HCT116 (cell line): ENCODE results near the gene CIB4. TPM values are rescaled to one million over a fixed set of nuclear protein-coding genes. Genes with fewer than 3 reads are reported as not detected.

Experiments
- ATAC-seq: fragments of 200-7000 bp; cut with Tn5 transposase; 2 replicates; pipeline ENCODE4 v1.9.1; 2020; ENCODE audit warnings: mild to moderate bottlenecking, moderate library complexity
- Bru-seq: library from RNA; stranded (reverse); fragments of 400-500 nt; gene quantifications from one replicate; lab custom pipeline; 2021; lab: Mats Ljungman, UMichigan
- BruChase-seq, 2 experiments: library from RNA; stranded (reverse); fragments of 400-500 nt; gene quantifications; one replicate each; lab custom pipeline; 2021; lab: Mats Ljungman, UMichigan
- BruUV-seq: library from RNA; stranded (reverse); fragments of 400-500 nt; replicated peaks from 2 replicates; lab custom pipeline; 2021; lab: Mats Ljungman, UMichigan
- CTCF ChIA-PET: fragments of 300-600 bp; sonication (Branson Sonifier 250); formaldehyde crosslinking; loops from one replicate; lab custom pipeline; 2021; ENCODE audit warnings: antibody characterized with exemption; lab: Charles Lee
- POLR2A ChIA-PET: fragments of 300-600, 350-600 bp; sonication (Branson Sonifier 250); formaldehyde crosslinking; loops from one replicate; lab custom pipeline; 2021; ENCODE audit warnings: antibody characterized with exemption; lab: Charles Lee
- RAD21 ChIA-PET, 2 experiments: fragments of 300-600 bp; sonication (Branson Sonifier 250); formaldehyde crosslinking; loops; one replicate each; lab custom pipeline; 2023; ENCODE audit warnings: low total read pairs in 2 of 2; ENCODE audit not compliant: uncharacterized antibody in 2 of 2, unreplicated experiment in 2 of 2, low non-redundant PET in 1 of 2; lab: Charles Lee
- DNase-seq: peaks from one replicate; pipeline ENCODE4 v3.0.0-alpha.2; 2010; ENCODE audit warnings: low read depth, low spot score
- H2AFZ ChIP-seq: fragments of 200-600 bp; shearing (Covaris generic), sonication (generic); 2 replicates; pipeline ENCODE4 v1.6.1; 2017; ENCODE audit warnings: low read depth, mixed run types, mixed read lengths, antibody characterized with exemption, low read length; ENCODE audit not compliant: poor library complexity, severe bottlenecking
- H3K27ac ChIP-seq: 2 replicates; pipeline ENCODE4 v1.5.1; 2012; ENCODE audit warnings: low read depth, low read length
- H3K27me3 ChIP-seq: fragments of 200-600 bp; sonication (generic); 2 replicates; pipeline ENCODE4 v1.6.1; 2016; ENCODE audit warnings: mixed run types, low read length, mixed read lengths; ENCODE audit not compliant: insufficient read depth
- H3K36me3 ChIP-seq, 2 experiments: fragments of 200-500 bp in 1 of 2; fragments of 200-600 bp in 1 of 2; sonication (Bioruptor generic) in 1 of 2; sonication (generic) in 1 of 2; 2 replicates each; pipeline versions ENCODE4 v1.5.1 to v1.6.1; 2014 to 2016; ENCODE audit warnings: low read length in 2 of 2, inconsistent platforms in 1 of 2, mixed read lengths in 1 of 2, mixed run types in 1 of 2; ENCODE audit not compliant: insufficient read depth in 2 of 2, control insufficient read depth in 1 of 2
- H3K4me1 ChIP-seq, 2 experiments: fragments of 200-600 bp in 1 of 2; sonication (generic) in 1 of 2; 2 replicates each; pipeline versions ENCODE4 v1.5.1 to v1.6.1; 2012 to 2017; ENCODE audit warnings: low read length in 2 of 2, inconsistent platforms in 1 of 2, mild to moderate bottlenecking in 1 of 2, mixed read lengths in 1 of 2, mixed run types in 1 of 2, moderate library complexity in 1 of 2; ENCODE audit not compliant: insufficient read depth in 2 of 2, control insufficient read depth in 1 of 2
- H3K4me2 ChIP-seq: fragments of 200-600 bp; sonication (generic); 2 replicates; pipeline ENCODE4 v1.6.1; 2017; ENCODE audit warnings: mixed run types, low read length, mixed read lengths
- H3K4me3 ChIP-seq, 2 experiments: fragments of 200-600 bp in 1 of 2; sonication (generic) in 1 of 2; replicated peaks in 1 of 2; 2 replicates each; pipeline ENCODE4 v1.5.1; 2011 to 2016; ENCODE audit warnings: low read length in 2 of 2, control low read depth in 1 of 2, low read depth in 1 of 2, mild to moderate bottlenecking in 1 of 2, mixed read lengths in 1 of 2, mixed run types in 1 of 2
- H3K79me2 ChIP-seq: fragments of 200-600 bp; sonication (generic); 2 replicates; pipeline ENCODE4 v1.6.1; 2017; ENCODE audit warnings: mild to moderate bottlenecking, mixed run types, low read length, moderate library complexity, mixed read lengths; ENCODE audit not compliant: insufficient read depth
- H3K9ac ChIP-seq: fragments of 200-600 bp; sonication (generic); 2 replicates; pipeline ENCODE4 v1.6.1; 2016; ENCODE audit warnings: low read length, mixed read lengths
- H3K9me2 ChIP-seq: fragments of 200-600 bp; sonication (generic), shearing (Covaris generic); 2 replicates; pipeline ENCODE4 v1.6.1; 2017; ENCODE audit warnings: mixed run types, mild to moderate bottlenecking, moderate library complexity; ENCODE audit not compliant: insufficient read depth
- H3K9me3 ChIP-seq, 2 experiments: fragments of 200-500 bp in 1 of 2; fragments of 200-600 bp in 1 of 2; sonication (Bioruptor generic) in 1 of 2; sonication (generic) in 1 of 2; 2 replicates each; pipeline ENCODE4 v1.6.1; 2014 to 2017; ENCODE audit warnings: low read length in 2 of 2, mixed read lengths in 2 of 2, inconsistent platforms in 1 of 2, low read depth in 1 of 2, mild to moderate bottlenecking in 1 of 2, mixed run types in 1 of 2, moderate library complexity in 1 of 2; ENCODE audit not compliant: control insufficient read depth in 1 of 2, insufficient read depth in 1 of 2
- H4K20me1 ChIP-seq: fragments of 200-600 bp; sonication (generic), shearing (Covaris generic); 2 replicates; pipeline ENCODE4 v1.6.1; 2017; ENCODE audit warnings: mixed run types, mild to moderate bottlenecking, moderate library complexity; ENCODE audit not compliant: insufficient read depth
- CEBPB ChIP-seq: IDR thresholded peaks from 2 replicates; pipeline ENCODE4 v1.6.1; 2012; ENCODE audit warnings: low read depth
- EGR1 ChIP-seq: IDR thresholded peaks from 2 replicates; pipeline ENCODE4 v1.6.1; 2012; ENCODE audit warnings: low read depth
- ELF1 ChIP-seq: IDR thresholded peaks from 2 replicates; pipeline ENCODE4 v1.6.1; 2012; ENCODE audit warnings: low read depth, borderline replicate concordance
- EZH2phosphoT487 ChIP-seq: fragments of 200-600 bp; IDR thresholded peaks from 2 replicates; pipeline ENCODE4 v1.6.1; 2018; ENCODE audit warnings: antibody characterized with exemption, borderline replicate concordance
- FOSL1 ChIP-seq: IDR thresholded peaks from 2 replicates; pipeline ENCODE4 v1.6.1; 2012; ENCODE audit warnings: low read depth
- POLR2AphosphoS5 ChIP-seq: IDR thresholded peaks from 2 replicates; pipeline ENCODE4 v1.6.1; 2011; ENCODE audit warnings: mild to moderate bottlenecking, low read depth, low read length, moderate library complexity
- YY1 ChIP-seq: IDR thresholded peaks from 2 replicates; pipeline ENCODE4 v1.6.1; 2011; ENCODE audit warnings: low read length, low read depth, moderate library complexity, mild to moderate bottlenecking; ENCODE audit not compliant: insufficient replicate concordance; ENCODE audit errors: extremely low read depth
- intact Hi-C: fragments of 100-400 bp; cut with micrococcal nuclease; formaldehyde crosslinking; loops from 2 replicates; pipeline ENCODE4 v1.10.0; 2022
- long read RNA-seq: library from polyadenylated mRNA; unstranded; transcript quantifications from one replicate; pipeline ENCODE4 v2.0.0, GENCODE V29; 2021; ENCODE audit not compliant: unreplicated experiment
- polyA plus RNA-seq: library from polyadenylated mRNA; unstranded; fragments of >200 nt; gene quantifications from 2 replicates; pipeline ENCODE4 v1.2.1, GENCODE V29; 2012; ENCODE audit warnings: missing spikeins
- total RNA-seq: library from RNA; stranded (reverse); gene quantifications from one replicate; pipeline ENCODE4 v1.2.1, GENCODE V29; 2021; ENCODE audit not compliant: unreplicated experiment
- TF ChIP-seq, protein P1 (sequence below), 3 experiments: fragments of 200-600 bp in 1 of 3; sonication (generic) in 1 of 3; IDR thresholded peaks in 2 of 3; conservative IDR thresholded peaks in 1 of 3; 2 replicates each; pipeline ENCODE4 v1.5.1; 2012 to 2017; ENCODE audit warnings: low read depth in 2 of 3, low read length in 2 of 3, antibody characterized with exemption in 1 of 3, borderline replicate concordance in 1 of 3, control low read depth in 1 of 3, mild to moderate bottlenecking in 1 of 3, mixed read lengths in 1 of 3, mixed run types in 1 of 3, moderate library complexity in 1 of 3; ENCODE audit not compliant: insufficient read depth in 1 of 3
- TF ChIP-seq, protein P2 (sequence below): IDR thresholded peaks from 2 replicates; pipeline ENCODE4 v1.6.1; 2012

CIB4 gene
- total RNA-seq (not detected), Bru-seq, nascent RNA (percentile 13 among the genes with signal in this experiment), BruChase-seq, experiment 1, labeled RNA remaining after a 6-hour chase (percentile 10 among the genes with signal in this experiment), BruChase-seq, experiment 2, labeled RNA remaining after a 2-hour chase (percentile 13 among the genes with signal in this experiment)
- 0.36 TPM in 1 of 2 replicates, not detected in the other for polyA plus RNA-seq
- long read RNA-seq, result 0 reads

DNA sequence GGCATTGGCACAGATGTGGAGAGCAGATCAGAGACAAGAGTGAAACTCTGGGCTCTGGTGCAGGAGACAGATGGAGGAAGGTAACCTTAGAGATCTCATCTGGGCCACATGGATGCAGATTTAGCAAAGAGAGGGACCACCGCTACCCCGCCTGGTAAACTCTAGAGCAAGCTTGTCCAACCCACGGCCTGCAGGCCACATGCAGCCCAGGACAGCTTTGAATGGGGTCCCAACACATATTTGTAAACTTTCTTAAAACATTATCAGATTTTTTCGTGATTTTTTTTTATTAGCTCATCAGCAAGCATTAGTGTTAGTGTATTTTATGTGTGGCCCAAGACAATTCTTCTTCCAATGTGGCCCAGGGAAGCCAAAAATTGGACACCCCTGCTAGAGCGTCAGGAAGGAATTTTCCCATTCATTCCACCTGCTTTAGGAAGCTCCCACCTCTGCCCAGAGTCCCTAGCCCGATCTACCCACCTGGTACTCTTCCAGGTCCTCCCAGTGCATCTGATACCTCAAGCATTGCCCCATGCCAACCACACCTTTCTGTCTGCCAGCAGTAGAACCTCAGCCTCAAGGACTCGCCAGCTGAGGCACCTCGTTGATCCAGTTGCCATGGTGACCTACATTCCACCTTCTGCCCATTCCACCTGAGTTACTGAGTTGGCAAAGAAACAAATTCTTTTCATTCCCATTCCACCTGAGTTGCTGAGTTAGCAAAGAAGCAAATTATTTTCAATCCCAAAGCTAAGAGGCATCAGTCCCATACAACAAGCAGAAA, at the start of gene CIB4:
TSS of gene CIB4 (minus strand) at position 586 of the 784 bp plus-strand sequence. CDS start at position 534, 52 bp downstream.
- Histone ChIP-seq H3K36me3 (no peaks in the 10 kb centered on the region), H3K9ac (no peak within 1 kb of the TSS), H3K79me2 (no peaks in the 10 kb centered on the region), H4K20me1 (no peaks in the 10 kb centered on the region), H2AFZ (peak within 1 kb of the TSS; percentile 87), H3K9me2 (no peaks in the 10 kb centered on the region), H3K4me1 (peaks cover 8 to 20% of the 10 kb centered on the region in 2 experiments; a peak in 3 of 4 replicates), H3K9me3 (no peaks in the 10 kb centered on the region), H3K27ac (no peak within 1 kb of the TSS), H3K4me3 (no peak within 1 kb of the TSS), H3K27me3 (peaks cover 10% of the 10 kb centered on the region)
- intact Hi-C loops, result no loop called here
- BruUV-seq, result no TSS peak
- CTCF ChIA-PET, result interaction anchor here (1.0 kb wide), 1 partner anchor 376 kb away, joined by 3 read pairs; no protein-coding TSS in a partner anchor
- RAD21 ChIA-PET, result no interaction called here
- peak; percentile 4 for DNase-seq
- no peak for ATAC-seq
- POLR2A ChIA-PET, result interaction anchor here (1.2 kb wide), 2 partner anchors 10 to 82 kb away, joined by 4 to 5 read pairs; no protein-coding TSS in a partner anchor
- no peak for TF ChIP-seq EGR1
- no peak for TF ChIP-seq EZH2phosphoT487
- no peak for TF ChIP-seq POLR2AphosphoS5
- TF ChIP-seq, protein P1, sequence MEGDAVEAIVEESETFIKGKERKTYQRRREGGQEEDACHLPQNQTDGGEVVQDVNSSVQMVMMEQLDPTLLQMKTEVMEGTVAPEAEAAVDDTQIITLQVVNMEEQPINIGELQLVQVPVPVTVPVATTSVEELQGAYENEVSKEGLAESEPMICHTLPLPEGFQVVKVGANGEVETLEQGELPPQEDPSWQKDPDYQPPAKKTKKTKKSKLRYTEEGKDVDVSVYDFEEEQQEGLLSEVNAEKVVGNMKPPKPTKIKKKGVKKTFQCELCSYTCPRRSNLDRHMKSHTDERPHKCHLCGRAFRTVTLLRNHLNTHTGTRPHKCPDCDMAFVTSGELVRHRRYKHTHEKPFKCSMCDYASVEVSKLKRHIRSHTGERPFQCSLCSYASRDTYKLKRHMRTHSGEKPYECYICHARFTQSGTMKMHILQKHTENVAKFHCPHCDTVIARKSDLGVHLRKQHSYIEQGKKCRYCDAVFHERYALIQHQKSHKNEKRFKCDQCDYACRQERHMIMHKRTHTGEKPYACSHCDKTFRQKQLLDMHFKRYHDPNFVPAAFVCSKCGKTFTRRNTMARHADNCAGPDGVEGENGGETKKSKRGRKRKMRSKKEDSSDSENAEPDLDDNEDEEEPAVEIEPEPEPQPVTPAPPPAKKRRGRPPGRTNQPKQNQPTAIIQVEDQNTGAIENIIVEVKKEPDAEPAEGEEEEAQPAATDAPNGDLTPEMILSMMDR (IDR thresholded peaks at IDR 0.05 in 2 of 3, conservative IDR thresholded peaks at IDR 0.05 in 1 of 3; ENCODE audit: borderline replicate concordance in 1 of 3, insufficient read depth in 1 of 3, low read depth in 2 of 3, low read length in 2 of 3), result no peak
- no peak for TF ChIP-seq YY1
- TF ChIP-seq CEBPB, result no peak
- TF ChIP-seq FOSL1, result no peak
- TF ChIP-seq ELF1, result no peak
- TF ChIP-seq, protein P2, sequence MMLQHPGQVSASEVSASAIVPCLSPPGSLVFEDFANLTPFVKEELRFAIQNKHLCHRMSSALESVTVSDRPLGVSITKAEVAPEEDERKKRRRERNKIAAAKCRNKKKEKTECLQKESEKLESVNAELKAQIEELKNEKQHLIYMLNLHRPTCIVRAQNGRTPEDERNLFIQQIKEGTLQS, result no peak
- TF ChIP-seq, all 23 proteins: peak for 0
- H3K4me2 ChIP-seq, result peak within 1 kb of the TSS; percentile 60
